ENCODE measurements around the gene FAM241A.
A peak's percentile ranks its signal among the peaks of the same experiment; 100 is the strongest.
"Not testable (repeated sequence)": the region's sequence is repeated elsewhere in the genome, so short reads cannot be mapped to it uniquely, and the experiment has no call there.

The FAM241A gene

DNA sequence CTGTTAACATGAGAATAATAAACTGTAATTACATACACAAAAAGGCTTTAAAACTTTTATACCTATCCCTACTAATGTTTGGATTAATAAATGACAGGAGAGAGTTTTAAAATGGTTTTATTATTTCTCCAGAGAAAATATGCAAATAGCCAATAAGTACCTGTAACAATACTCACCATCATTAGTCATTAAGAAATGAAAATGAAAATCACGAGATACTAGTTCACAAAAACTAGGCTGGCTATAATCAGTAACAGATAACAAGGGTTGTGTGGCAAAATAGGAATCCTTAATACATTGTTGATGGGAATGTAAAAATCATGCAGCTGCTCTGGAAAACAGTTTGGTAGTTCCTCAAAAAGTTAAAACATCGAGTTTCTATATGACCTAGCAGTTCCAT is 61.2 kb downstream of the FAM241A start:
- TF ChIP-seq, protein P1, sequence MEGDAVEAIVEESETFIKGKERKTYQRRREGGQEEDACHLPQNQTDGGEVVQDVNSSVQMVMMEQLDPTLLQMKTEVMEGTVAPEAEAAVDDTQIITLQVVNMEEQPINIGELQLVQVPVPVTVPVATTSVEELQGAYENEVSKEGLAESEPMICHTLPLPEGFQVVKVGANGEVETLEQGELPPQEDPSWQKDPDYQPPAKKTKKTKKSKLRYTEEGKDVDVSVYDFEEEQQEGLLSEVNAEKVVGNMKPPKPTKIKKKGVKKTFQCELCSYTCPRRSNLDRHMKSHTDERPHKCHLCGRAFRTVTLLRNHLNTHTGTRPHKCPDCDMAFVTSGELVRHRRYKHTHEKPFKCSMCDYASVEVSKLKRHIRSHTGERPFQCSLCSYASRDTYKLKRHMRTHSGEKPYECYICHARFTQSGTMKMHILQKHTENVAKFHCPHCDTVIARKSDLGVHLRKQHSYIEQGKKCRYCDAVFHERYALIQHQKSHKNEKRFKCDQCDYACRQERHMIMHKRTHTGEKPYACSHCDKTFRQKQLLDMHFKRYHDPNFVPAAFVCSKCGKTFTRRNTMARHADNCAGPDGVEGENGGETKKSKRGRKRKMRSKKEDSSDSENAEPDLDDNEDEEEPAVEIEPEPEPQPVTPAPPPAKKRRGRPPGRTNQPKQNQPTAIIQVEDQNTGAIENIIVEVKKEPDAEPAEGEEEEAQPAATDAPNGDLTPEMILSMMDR (IDR thresholded peaks at IDR 0.05; ENCODE audit: low read depth, low read length), result no peak
- no peaks in the 10 kb centered on the region for H3K9me3 ChIP-seq (ENCODE audit: severe bottlenecking)

DNA sequence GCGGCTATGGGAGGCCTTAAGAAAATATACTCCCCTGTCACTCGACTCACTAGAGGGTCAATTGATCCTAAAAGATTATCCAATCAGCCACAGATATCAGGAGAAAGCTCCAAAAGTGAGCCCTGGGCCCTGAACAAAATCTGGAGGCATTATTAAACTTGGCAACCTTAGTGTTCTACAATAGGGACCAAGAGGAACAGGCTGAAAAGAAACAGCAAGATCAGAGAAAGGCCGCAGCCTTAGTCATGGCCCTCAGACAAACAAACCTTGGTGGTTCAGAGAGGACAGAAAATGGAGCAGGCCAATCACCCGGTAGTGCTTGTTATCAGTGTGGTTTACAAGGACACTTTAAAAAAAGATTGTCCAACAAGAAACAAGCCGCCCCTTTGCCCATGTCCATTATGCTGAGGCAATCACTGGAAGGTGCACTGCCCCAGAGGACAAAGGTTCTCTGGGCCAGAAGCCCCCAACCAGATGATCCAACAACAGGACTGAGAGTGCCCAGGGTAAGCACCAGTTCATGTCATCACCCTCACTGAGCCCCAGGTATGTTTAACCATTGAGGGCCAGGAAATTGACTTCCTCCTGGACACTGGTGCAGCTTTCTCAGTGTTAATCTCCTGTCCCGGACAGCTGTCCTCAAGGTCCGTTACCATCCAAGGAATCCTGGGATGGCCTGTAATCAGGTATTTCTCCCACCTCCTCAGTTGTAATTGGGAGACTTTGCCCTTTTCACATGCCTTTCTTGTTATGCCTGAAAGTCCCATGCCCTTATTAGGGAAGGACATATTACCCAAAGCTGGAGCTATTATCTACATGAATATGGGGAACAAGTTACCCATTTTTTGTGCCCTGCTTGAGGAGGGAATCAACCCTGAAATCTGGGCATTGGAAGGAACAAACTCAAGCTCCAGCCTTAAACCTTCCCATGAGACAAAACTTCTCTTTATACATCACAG is 63.2 kb downstream of the FAM241A start:
- H3K27me3 ChIP-seq (ENCODE audit: insufficient read depth, low read depth, severe bottlenecking); H3K27ac ChIP-seq; DNase-seq; H3K9me3 ChIP-seq (ENCODE audit: severe bottlenecking); H3K4me3 ChIP-seq (ENCODE audit: low read depth, low read length); H3K36me3 ChIP-seq: not testable (repeated sequence)

More for the DNA sequence above, 61.2 kb downstream of the FAM241A start:
- Histone ChIP-seq H3K27me3 (ENCODE audit: insufficient read depth, low read depth, severe bottlenecking) (no peaks in the 10 kb centered on the region), H3K27ac (no peak overlapping the region), H3K36me3 (no peaks in the 10 kb centered on the region), H3K4me3 (ENCODE audit: low read depth, low read length) (no peak overlapping the region)
- no peak for DNase-seq

DNA sequence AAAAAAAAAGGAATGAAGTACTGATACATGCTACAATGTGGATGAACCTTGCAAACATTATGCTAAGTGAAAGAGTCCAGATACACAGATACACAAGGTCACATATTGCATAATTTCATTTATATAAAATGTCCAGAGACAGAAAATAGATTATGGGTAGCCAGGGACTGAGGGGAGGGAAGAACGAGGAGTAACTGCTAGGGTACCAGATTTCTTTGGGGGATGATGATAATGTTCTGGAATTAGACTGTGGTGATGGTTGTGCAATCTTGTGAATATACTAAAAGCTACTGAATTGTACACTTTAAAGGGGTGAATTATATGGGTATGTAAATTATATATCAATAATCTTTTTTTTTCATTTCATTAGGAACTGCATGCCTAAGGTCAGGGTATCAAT is 65.5 kb downstream of the FAM241A start:
- Histone ChIP-seq H3K4me3 (ENCODE audit: low read depth, low read length) (no peak overlapping the region), H3K9me3 (ENCODE audit: severe bottlenecking) (peaks cover 2% of the 10 kb centered on the region), H3K36me3 (no peaks in the 10 kb centered on the region), H3K27me3 (ENCODE audit: insufficient read depth, low read depth, severe bottlenecking) (no peaks in the 10 kb centered on the region), H3K27ac (no peak overlapping the region)
- TF ChIP-seq, protein P1 (IDR thresholded peaks at IDR 0.05; ENCODE audit: low read depth, low read length), result no peak
- no peak for DNase-seq

DNA sequence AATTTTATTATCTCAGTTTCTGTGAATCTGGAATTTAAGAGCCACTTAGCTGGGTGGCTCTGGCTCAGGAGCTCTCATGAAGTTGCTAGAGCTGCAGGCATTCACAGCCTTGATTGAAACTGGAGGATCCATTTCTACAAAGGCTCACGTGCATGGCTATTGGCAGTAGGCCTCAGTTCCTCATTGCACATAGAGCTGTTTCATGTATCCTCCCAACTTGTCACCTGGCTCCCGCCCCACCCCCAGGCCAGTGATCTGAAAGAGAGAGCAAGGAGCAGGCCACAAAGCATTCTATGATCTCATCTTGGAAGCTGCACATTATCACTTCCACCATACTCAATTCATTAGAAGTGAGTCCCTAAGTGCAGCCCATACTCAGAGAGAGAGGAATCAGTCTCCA is 67.8 kb downstream of the FAM241A start:
- no peak overlapping the region for H3K27ac ChIP-seq

DNA sequence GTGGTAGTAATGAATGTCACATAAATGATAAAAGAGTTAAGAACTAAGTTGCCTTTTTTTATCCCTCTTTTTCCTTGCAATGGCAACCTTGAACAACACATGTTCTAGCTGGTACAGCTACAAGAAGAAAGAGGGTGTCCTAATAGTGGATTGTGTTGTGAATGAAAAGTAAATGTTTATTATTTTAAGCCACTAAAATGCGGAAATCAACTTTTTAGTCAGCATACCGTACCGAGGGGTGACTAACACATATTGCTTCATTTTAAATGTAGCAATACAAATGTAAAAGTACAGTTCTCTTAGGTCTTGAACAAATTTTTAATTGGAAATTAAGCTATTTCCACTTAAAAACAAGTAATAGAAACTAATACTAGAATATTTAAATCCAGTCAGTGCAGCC is 68.6 kb downstream of the FAM241A start:
- no peak for DNase-seq
- H3K27ac ChIP-seq, result no peak overlapping the region
- TF ChIP-seq, protein P1 (IDR thresholded peaks at IDR 0.05; ENCODE audit: low read depth, low read length), result no peak
- no peak overlapping the region for H3K4me3 ChIP-seq (ENCODE audit: low read depth, low read length)
- H3K9me3 ChIP-seq (ENCODE audit: severe bottlenecking), result peaks cover 2% of the 10 kb centered on the region
- H3K27me3 ChIP-seq (ENCODE audit: insufficient read depth, low read depth, severe bottlenecking), result no peaks in the 10 kb centered on the region
- no peaks in the 10 kb centered on the region for H3K36me3 ChIP-seq

More for the DNA sequence above, 67.8 kb downstream of the FAM241A start:
- no peak for DNase-seq
- H3K36me3 ChIP-seq, result no peaks in the 10 kb centered on the region
- no peak overlapping the region for H3K4me3 ChIP-seq (ENCODE audit: low read depth, low read length)
- TF ChIP-seq, protein P1 (IDR thresholded peaks at IDR 0.05; ENCODE audit: low read depth, low read length), result no peak
- peaks cover 2% of the 10 kb centered on the region for H3K9me3 ChIP-seq (ENCODE audit: severe bottlenecking)
- H3K27me3 ChIP-seq (ENCODE audit: insufficient read depth, low read depth, severe bottlenecking), result no peaks in the 10 kb centered on the region

DNA sequence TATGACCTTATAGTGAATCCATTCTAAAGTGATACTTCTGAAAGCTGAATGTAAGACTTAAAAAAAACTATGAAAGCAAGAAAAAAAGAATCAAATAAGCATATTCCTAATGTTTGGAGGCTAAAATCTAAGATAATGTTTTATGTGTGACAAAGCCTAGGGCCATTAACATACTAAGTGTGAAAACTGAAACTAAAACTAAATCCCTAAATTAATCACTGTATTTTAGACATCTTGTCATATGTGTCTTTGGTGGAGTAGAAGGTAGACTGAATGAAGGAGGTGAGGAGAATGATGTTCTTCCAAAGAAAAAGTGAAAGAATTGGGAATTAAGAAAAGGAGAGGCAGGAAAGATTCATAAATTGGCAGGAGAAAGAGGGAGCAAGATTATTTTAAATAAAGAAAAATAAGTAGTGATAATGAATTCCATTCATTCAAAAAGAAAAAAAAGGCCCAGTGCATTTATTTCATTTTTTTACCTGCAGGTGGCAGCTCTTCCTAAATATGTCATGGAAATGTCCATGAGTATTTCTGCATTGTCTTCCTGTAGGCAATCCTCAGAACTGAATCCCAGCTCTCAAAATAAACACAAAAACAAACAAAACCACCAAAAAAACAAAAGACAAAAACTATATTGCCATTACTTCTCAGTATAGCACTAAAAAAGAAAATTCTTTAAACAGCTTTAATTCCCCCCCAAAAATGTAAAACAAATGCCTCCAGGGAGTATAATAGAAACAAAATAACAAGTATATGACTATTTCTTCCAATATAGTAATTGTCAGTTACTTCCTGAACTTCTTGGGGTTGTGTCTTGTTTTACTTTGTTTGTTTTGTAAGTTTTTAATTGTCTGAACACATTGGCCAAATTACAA is 69.4 kb downstream of the FAM241A start:
- H3K27me3 ChIP-seq (ENCODE audit: insufficient read depth, low read depth, severe bottlenecking), result no peaks in the 10 kb centered on the region
- peaks cover 2% of the 10 kb centered on the region for H3K9me3 ChIP-seq (ENCODE audit: severe bottlenecking)
- H3K27ac ChIP-seq, result no peak overlapping the region
- no peaks in the 10 kb centered on the region for H3K36me3 ChIP-seq
- DNase-seq, result no peak
- H3K4me3 ChIP-seq (ENCODE audit: low read depth, low read length), result no peak overlapping the region
- TF ChIP-seq, protein P1 (IDR thresholded peaks at IDR 0.05; ENCODE audit: low read depth, low read length), result peak; percentile 29; the same call in 1 of the 2 replicates

Measured in WERI-Rb-1 (cell line).